Measurements from ENCODE around the gene NUP188. TPM values are rescaled to one million over a fixed set of nuclear protein-coding genes. Genes with fewer than 3 reads are reported as not detected.

NUP188 gene
- polyA plus RNA-seq, 1 donor (not counting 4 experiments of a cell fraction or from before 2014, with no cell fraction given) = 31.1 TPM

DNA sequence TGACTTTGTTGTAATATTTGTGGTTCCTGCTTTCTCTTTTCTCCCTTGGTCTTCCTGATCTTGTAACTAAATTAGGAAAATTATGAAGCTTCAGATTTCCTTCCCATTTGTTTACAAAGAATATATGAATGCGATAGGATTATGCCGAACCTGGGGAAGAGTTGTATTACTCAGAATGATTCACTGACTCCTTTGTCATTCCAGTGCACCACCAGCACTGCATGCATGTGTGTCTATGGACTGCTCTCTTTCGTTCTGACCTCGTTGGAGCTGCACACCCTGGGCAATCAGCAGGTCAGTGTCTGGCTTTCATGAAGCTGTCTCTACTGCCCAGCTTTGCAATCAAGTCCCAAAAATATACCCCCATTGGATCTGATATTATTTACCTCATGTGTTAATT, 25.5 kb downstream of the NUP188 start:
- H3K27ac ChIP-seq (ENCODE audit: control insufficient read depth, insufficient read depth, low read length) = no peak overlapping the region
- H3K4me2 ChIP-seq (ENCODE audit: control insufficient read depth, extremely low read depth, insufficient read depth, low read depth, low read length) = no peak overlapping the region
- H3K4me3 ChIP-seq (ENCODE audit: control insufficient read depth in 2 of 3, extremely low read depth in 1 of 3, insufficient read depth in 2 of 3, low read depth in 1 of 3, low read length in 3 of 3) = no peak overlapping the region
- DNase-seq (ENCODE audit: low read depth, low spot score) (no peak), FAIRE-seq (no peak)
- dilution Hi-C loops (cut with MboI; ENCODE audit: extremely low pct_ligation_motif_present, low sequenced_read_pairs) = no loop called here
- H3K79me2 ChIP-seq (ENCODE audit: control insufficient read depth, insufficient read depth, low read length) = no peaks in the 10 kb centered on the region
- no peaks in the 10 kb centered on the region for H3K9me1 ChIP-seq (ENCODE audit: control insufficient read depth, extremely low read depth, insufficient read depth, low read length)
- H2AFZ ChIP-seq (ENCODE audit: control insufficient read depth, low read length) = no peak overlapping the region
- no peaks in the 10 kb centered on the region for H3K27me3 ChIP-seq (ENCODE audit: control insufficient read depth, extremely low read depth, insufficient read depth, low read length)
- H3K4me1 ChIP-seq (ENCODE audit: control insufficient read depth, extremely low read depth, insufficient read depth, low read length) = peaks cover 6% of the 10 kb centered on the region
- H3K9me3 ChIP-seq (ENCODE audit: control insufficient read depth, low read depth, low read length) = no peaks in the 10 kb centered on the region
- no peak overlapping the region for H3K9ac ChIP-seq (ENCODE audit: control insufficient read depth, extremely low read depth, insufficient read depth, low read length)
- peaks cover 20 to 52% of the 10 kb centered on the region in 2 experiments for H3K36me3 ChIP-seq (ENCODE audit: control insufficient read depth in 2 of 2, extremely low read depth in 1 of 2, insufficient read depth in 2 of 2, low read length in 2 of 2)
- no peaks in the 10 kb centered on the region for H4K20me1 ChIP-seq (ENCODE audit: control insufficient read depth, extremely low read depth, insufficient read depth, low read length)
- TF ChIP-seq CTCF (optimal IDR thresholded peaks at IDR 0.05 in 1 of 3, IDR thresholded peaks at IDR 0.05 in 1 of 3, conservative IDR thresholded peaks at IDR 0.05 in 1 of 3; ENCODE audit: extremely low read depth in 1 of 3, insufficient read depth in 2 of 3, low read length in 3 of 3) (no peak), EZH2 (IDR thresholded peaks at IDR 0.05; ENCODE audit: low read length) (no peak)

GRCh38 chr9:128979111-128979510, 31.6 kb downstream of the NUP188 start:
- Histone ChIP-seq H3K36me3 (ENCODE audit: control insufficient read depth in 2 of 2, extremely low read depth in 1 of 2, insufficient read depth in 2 of 2, low read length in 2 of 2) (peaks cover 31 to 35% of the 10 kb centered on the region in 2 experiments), H3K9ac (ENCODE audit: control insufficient read depth, extremely low read depth, insufficient read depth, low read length) (no peak overlapping the region), H3K27ac (ENCODE audit: control insufficient read depth, insufficient read depth, low read length) (no peak overlapping the region), H3K4me1 (ENCODE audit: control insufficient read depth, extremely low read depth, insufficient read depth, low read length) (no peaks in the 10 kb centered on the region), H3K9me1 (ENCODE audit: control insufficient read depth, extremely low read depth, insufficient read depth, low read length) (no peaks in the 10 kb centered on the region), H3K79me2 (ENCODE audit: control insufficient read depth, insufficient read depth, low read length) (no peaks in the 10 kb centered on the region), H4K20me1 (ENCODE audit: control insufficient read depth, extremely low read depth, insufficient read depth, low read length) (no peaks in the 10 kb centered on the region), H3K9me3 (ENCODE audit: control insufficient read depth, low read depth, low read length) (no peaks in the 10 kb centered on the region), H3K4me3 (ENCODE audit: control insufficient read depth in 2 of 3, extremely low read depth in 1 of 3, insufficient read depth in 2 of 3, low read depth in 1 of 3, low read length in 3 of 3) (no peak overlapping the region), H3K27me3 (ENCODE audit: control insufficient read depth, extremely low read depth, insufficient read depth, low read length) (no peaks in the 10 kb centered on the region), H3K4me2 (ENCODE audit: control insufficient read depth, extremely low read depth, insufficient read depth, low read depth, low read length) (no peak overlapping the region), H2AFZ (ENCODE audit: control insufficient read depth, low read length) (no peak overlapping the region)
- no peak for FAIRE-seq
- dilution Hi-C loops (cut with MboI; ENCODE audit: extremely low pct_ligation_motif_present, low sequenced_read_pairs) = no loop called here
- no peak for TF ChIP-seq CTCF (optimal IDR thresholded peaks at IDR 0.05 in 1 of 3, IDR thresholded peaks at IDR 0.05 in 1 of 3, conservative IDR thresholded peaks at IDR 0.05 in 1 of 3; ENCODE audit: extremely low read depth in 1 of 3, insufficient read depth in 2 of 3, low read length in 3 of 3)
- no peak for TF ChIP-seq EZH2 (IDR thresholded peaks at IDR 0.05; ENCODE audit: low read length)
- no peak for DNase-seq (ENCODE audit: low read depth, low spot score)
